Breast epithelium (tissue), 4 donors: ENCODE results near the gene TPK1. TPM values are rescaled to one million over a fixed set of nuclear protein-coding genes. Genes with fewer than 3 reads are reported as not detected.

Source experiments
- DNase-seq, 2 donors: peaks; one replicate each; pipeline ENCODE4 v3.0.0-alpha.2; 2019; ENCODE audit warnings: low spot score in 2 of 2
- H3K27ac ChIP-seq, 2 donors: fragments of 200-600 bp; sonication (generic) in 1 of 2; one replicate each; pipeline ENCODE4 v1.5.1; 2016 to 2019; ENCODE audit warnings: mild to moderate bottlenecking in 1 of 2
- H3K27me3 ChIP-seq, 2 donors: fragments of 200-600 bp; sonication (generic) in 1 of 2; one replicate each; pipeline versions ENCODE4 v1.5.1 to v1.6.0; 2017 to 2019; ENCODE audit warnings: control low read depth in 1 of 2, mild to moderate bottlenecking in 1 of 2
- H3K36me3 ChIP-seq: fragments of 200-600 bp; one replicate; pipeline ENCODE4 v1.5.1; 2019
- H3K4me1 ChIP-seq, 2 donors: fragments of 200-600 bp; sonication (generic); one replicate each; pipeline ENCODE4 v1.5.1; 2016 to 2019; ENCODE audit warnings: control low read depth in 1 of 2
- H3K4me3 ChIP-seq, 3 donors: fragments of 200-600 bp; sonication (generic); 1 replicate in 2 of 3; 2 replicates in 1 of 3; pipeline ENCODE4 v1.5.1; 2016 to 2019; ENCODE audit warnings: mild to moderate bottlenecking in 3 of 3, moderate library complexity in 2 of 3
- H3K9me3 ChIP-seq, 2 donors: fragments of 200-600 bp; sonication (generic) in 1 of 2; one replicate each; pipeline ENCODE4 v1.5.1; 2016 to 2019; ENCODE audit warnings: control low read depth in 1 of 2
- POLR2A ChIP-seq: fragments of 450-650 bp; IDR thresholded peaks from one replicate; pipeline ENCODE4 v1.6.1; 2016; ENCODE audit warnings: antibody characterized with exemption, mild to moderate bottlenecking, moderate library complexity
- POLR2AphosphoS5 ChIP-seq, 3 donors: sonication (generic); formaldehyde crosslinking; IDR thresholded peaks; one replicate each; pipeline ENCODE4 v1.6.1; 2017; ENCODE audit warnings: antibody characterized with exemption in 3 of 3
- intact Hi-C: fragments of 100-400 bp; cut with DNase I; formaldehyde crosslinking; loops from one replicate; pipeline ENCODE4 v1.15.1; 2023; ENCODE audit warnings: low total_unique reads
- total RNA-seq, 3 donors: library from RNA; depleted of rRNA; stranded (reverse); fragments of >200 nt; gene quantifications; one replicate each; pipeline ENCODE4 v1.1.0, GENCODE V29; 2016
- TF ChIP-seq, protein P1 (sequence below), 3 donors: fragments of 450-650 bp; IDR thresholded peaks; one replicate each; pipeline ENCODE4 v1.5.1; 2016 to 2017; ENCODE audit warnings: antibody characterized with exemption in 3 of 3, mild to moderate bottlenecking in 3 of 3, moderate library complexity in 3 of 3

TPK1 gene
- total RNA-seq, 3 donors from 2014 or later, result 4.8 to 9.8 (median 7.9) TPM

DNA sequence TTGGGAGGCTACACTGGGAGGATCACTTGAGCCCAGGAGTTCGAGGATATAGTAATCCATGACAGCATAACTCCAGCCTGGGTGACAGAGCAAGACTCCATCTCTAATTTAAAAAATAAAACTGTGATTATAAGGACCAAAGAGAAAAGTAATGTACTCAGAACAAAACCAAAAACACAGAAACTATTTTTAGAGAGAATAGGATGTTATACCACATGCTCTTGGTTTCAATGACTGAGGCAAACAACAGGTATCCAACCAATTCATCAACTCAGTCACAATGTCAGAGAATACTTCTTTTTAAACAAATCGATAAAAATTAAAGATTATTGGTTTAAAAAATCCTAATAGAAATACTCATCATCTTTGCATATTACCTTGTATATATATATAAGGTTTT, 186.7 kb downstream of the TPK1 start:
- Histone ChIP-seq H3K4me3 (no peak overlapping the region), H3K27me3 (no peaks in the 10 kb centered on the region)
- intact Hi-C loops, result no loop called here

DNA sequence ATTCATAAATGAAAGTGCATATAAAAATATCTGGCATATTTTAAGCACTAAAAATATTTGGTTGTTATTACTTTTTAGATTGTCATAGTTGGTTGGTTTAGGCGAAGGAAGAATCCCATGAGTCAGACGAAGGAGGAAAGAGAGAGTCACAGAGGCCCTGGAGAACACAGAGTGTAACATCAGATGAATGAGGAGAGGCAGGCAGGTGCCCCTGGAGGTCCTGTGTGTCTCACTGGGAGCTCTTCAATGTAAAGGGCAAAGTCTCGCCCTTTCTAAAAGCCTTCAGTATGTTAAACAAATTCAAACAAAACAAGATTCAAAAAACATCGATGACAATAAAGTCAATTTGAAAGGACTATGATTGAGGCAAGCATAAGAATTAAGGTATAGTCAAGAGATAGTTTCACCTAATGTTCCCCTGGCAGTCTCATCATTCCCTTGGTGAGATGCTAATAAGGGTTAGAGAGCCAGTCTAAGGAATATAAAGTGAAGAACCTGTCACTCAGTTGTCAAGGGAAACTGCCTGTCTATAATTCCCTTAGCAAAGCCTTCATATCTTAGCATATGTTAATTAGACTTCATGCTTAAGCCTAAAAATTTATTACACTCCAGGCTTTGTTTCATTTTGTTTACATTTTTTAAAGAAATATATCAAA, 194.3 kb downstream of the TPK1 start:
- DNase-seq, result no peak
- no peaks in the 10 kb centered on the region for H3K36me3 ChIP-seq
- no peak overlapping the region for H3K4me3 ChIP-seq
- no peaks in the 10 kb centered on the region for H3K4me1 ChIP-seq
- TF ChIP-seq, protein P1, sequence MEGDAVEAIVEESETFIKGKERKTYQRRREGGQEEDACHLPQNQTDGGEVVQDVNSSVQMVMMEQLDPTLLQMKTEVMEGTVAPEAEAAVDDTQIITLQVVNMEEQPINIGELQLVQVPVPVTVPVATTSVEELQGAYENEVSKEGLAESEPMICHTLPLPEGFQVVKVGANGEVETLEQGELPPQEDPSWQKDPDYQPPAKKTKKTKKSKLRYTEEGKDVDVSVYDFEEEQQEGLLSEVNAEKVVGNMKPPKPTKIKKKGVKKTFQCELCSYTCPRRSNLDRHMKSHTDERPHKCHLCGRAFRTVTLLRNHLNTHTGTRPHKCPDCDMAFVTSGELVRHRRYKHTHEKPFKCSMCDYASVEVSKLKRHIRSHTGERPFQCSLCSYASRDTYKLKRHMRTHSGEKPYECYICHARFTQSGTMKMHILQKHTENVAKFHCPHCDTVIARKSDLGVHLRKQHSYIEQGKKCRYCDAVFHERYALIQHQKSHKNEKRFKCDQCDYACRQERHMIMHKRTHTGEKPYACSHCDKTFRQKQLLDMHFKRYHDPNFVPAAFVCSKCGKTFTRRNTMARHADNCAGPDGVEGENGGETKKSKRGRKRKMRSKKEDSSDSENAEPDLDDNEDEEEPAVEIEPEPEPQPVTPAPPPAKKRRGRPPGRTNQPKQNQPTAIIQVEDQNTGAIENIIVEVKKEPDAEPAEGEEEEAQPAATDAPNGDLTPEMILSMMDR (IDR thresholded peaks at IDR 0.05), result no peak
- TF ChIP-seq POLR2A (no peak), POLR2AphosphoS5 (IDR thresholded peaks at IDR 0.05) (no peak)
- intact Hi-C loops, result no loop called here
- no peaks in the 10 kb centered on the region for H3K27me3 ChIP-seq
- no peaks in the 10 kb centered on the region for H3K9me3 ChIP-seq
- no peak overlapping the region for H3K27ac ChIP-seq

More for the DNA sequence above, 186.7 kb downstream of the TPK1 start:
- DNase-seq, result no peak
- Histone ChIP-seq H3K36me3 (no peaks in the 10 kb centered on the region), H3K27ac (no peak overlapping the region), H3K9me3 (peaks cover 0 to 10% of the 10 kb centered on the region in 2 donors), H3K4me1 (no peaks in the 10 kb centered on the region)
- TF ChIP-seq POLR2AphosphoS5 (IDR thresholded peaks at IDR 0.05), result no peak
- no peak for TF ChIP-seq POLR2A
- TF ChIP-seq, protein P1 (IDR thresholded peaks at IDR 0.05), result no peak

DNA sequence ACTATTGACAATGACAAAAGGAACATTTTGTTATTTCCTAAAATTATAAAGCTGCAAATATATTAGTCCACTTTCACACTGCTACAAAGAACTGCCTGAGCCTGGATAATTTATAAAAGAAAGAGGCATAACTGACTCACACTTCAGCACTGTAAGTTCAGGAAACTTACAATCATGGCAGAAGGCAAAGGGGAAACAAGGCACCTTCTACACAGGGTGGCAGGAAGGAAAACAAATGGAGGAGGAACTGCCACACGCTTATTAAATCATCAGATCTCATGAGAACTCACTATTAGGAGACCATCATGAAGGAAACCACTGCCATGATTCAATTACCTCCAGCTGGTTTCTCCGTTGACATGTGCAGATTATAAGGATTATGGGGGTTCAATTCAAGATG, 203.1 kb downstream of the TPK1 start:
- no peak overlapping the region for H3K4me3 ChIP-seq
- no peaks in the 10 kb centered on the region for H3K4me1 ChIP-seq
- no peaks in the 10 kb centered on the region for H3K27me3 ChIP-seq
- intact Hi-C loops, result no loop called here
- no peaks in the 10 kb centered on the region for H3K9me3 ChIP-seq
- no peak for DNase-seq
- no peak overlapping the region for H3K27ac ChIP-seq
- no peaks in the 10 kb centered on the region for H3K36me3 ChIP-seq
- TF ChIP-seq POLR2AphosphoS5 (IDR thresholded peaks at IDR 0.05), result no peak
- TF ChIP-seq, protein P1 (IDR thresholded peaks at IDR 0.05), result no peak
- no peak for TF ChIP-seq POLR2A

DNA sequence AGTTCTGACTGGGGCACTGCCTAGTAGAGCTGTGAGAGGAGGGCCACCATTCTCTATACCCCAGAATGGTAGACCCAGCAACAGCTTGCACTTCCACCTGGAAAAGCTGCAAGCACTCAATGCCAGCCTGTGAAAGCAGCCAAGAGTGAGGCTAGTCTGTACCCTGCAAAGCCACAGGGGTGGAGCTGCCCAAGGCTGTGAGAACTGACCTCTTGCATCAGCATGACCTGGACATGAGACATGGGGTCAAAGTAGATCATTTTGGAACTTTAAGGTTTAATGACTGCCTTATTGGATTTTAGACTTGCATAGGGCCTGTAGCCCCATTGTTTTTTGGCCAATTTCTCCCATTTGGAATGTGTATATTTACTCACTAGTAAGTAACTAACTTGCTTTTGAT, 206.3 kb downstream of the TPK1 start:
- intact Hi-C loops, result no loop called here
- Histone ChIP-seq H3K36me3 (no peaks in the 10 kb centered on the region), H3K4me1 (no peaks in the 10 kb centered on the region)

DNA sequence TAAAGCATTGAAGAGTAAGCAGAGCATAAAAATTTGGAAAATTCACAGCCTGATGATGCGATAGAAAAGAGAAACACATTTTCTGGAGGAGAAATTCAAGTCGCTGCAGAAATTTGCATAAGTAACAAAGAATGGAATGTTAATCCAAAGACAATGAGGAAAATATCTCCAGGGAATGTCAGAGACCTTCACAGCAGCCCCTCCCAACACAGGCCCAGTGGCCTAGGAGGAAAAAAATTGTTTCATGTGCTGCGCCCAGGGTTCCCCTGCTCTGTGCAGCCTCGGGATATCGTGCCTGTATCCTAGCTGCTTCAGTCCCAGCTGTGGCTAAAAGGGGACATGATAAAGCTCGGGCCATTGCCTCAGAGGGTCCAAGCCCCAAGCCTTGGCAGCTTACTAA, 206.8 kb downstream of the TPK1 start:
- Histone ChIP-seq H3K9me3 (no peaks in the 10 kb centered on the region), H3K4me3 (no peak overlapping the region), H3K27me3 (no peaks in the 10 kb centered on the region), H3K4me1 (no peaks in the 10 kb centered on the region), H3K36me3 (no peaks in the 10 kb centered on the region), H3K27ac (no peak overlapping the region)
- intact Hi-C loops, result no loop called here
- DNase-seq, result no peak
- TF ChIP-seq, protein P1 (IDR thresholded peaks at IDR 0.05), result no peak
- TF ChIP-seq POLR2A (no peak), POLR2AphosphoS5 (IDR thresholded peaks at IDR 0.05) (no peak)

More for the DNA sequence above, 206.3 kb downstream of the TPK1 start:
- Histone ChIP-seq H3K27ac (no peak overlapping the region), H3K4me3 (no peak overlapping the region), H3K9me3 (no peaks in the 10 kb centered on the region), H3K27me3 (no peaks in the 10 kb centered on the region)
- DNase-seq, result no peak
- TF ChIP-seq POLR2A, result no peak
- TF ChIP-seq POLR2AphosphoS5 (IDR thresholded peaks at IDR 0.05), result no peak
- TF ChIP-seq, protein P1 (IDR thresholded peaks at IDR 0.05), result no peak
